ENCODE results near the gene FA2H.
"Not testable (repeated sequence)": the region's sequence is repeated elsewhere in the genome, so short reads cannot be mapped to it uniquely, and the experiment has no call there.

FA2H gene

DNA sequence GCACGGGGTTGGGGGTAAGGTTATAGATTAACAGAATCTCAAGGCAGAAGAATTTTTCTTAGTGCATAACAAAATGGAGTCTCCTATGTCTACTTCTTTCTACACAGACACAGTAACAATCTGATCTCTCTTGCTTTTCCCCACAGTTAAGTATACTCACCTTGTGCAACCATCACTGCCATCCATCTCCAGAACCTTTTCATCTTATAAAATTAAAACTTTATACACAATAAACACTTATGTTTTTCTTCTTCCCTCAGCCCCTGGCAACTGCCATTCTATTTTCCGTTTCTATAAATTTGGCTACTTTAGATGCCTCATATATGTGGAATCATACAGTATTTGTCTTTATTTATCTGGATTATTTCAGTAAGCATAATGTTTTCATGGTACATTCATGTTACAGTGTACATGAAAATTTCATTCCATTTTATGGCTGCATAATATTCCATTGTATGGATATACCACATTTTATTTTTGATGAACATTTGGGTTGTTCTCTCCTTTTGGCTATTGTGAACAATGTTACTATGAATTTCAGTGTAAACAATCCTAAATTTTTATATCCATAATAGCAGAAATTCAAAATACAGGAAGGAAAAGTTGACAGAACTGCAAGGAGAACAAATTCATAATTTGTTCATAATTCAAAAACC, 25.7 kb upstream of the FA2H start:
- no peaks in the 10 kb centered on the region for H3K4me1 ChIP-seq
- DNase-seq = no peak
- peaks cover 12% of the 10 kb centered on the region for H3K27me3 ChIP-seq
- no peaks in the 10 kb centered on the region for H3K36me3 ChIP-seq
- no peaks in the 10 kb centered on the region; the same call in 1 of the 2 replicates for H3K9me3 ChIP-seq
- no peak overlapping the region for H3K4me3 ChIP-seq (ENCODE audit: low read depth, low read length)
- TF ChIP-seq CTCF (IDR thresholded peaks at IDR 0.05; ENCODE audit: low read depth, low read length) = no peak

GRCh38 chr16:74797414-74797813, 22.8 kb upstream of the FA2H start:
- Histone ChIP-seq H3K36me3 (no peaks in the 10 kb centered on the region), H3K9me3 (no peaks in the 10 kb centered on the region; the same call in 1 of the 2 replicates), H3K4me1 (no peaks in the 10 kb centered on the region), H3K27me3 (peaks cover 17% of the 10 kb centered on the region), H3K4me3 (ENCODE audit: low read depth, low read length) (no peak overlapping the region)
- DNase-seq = no peak
- TF ChIP-seq CTCF (IDR thresholded peaks at IDR 0.05; ENCODE audit: low read depth, low read length) = no peak

DNA sequence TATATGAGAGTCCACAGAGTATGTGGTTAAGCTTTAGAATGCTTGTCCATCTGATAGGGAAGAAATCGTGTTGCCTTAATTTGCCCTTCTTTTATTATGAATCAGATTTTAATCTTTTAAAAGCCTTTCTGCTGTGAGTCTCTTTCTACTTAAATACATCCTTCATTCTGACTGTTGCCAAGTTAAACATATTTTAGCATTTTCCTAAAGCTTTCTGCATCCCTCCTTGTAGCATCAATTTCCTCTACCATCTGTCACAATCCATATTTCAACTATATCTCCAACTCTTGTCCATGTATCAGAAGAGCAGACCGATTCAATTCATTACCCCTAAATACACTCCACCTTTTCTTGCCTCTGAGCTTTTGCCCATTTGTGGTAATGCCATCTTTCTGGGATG, 20.5 kb upstream of the FA2H start:
- DNase-seq = no peak
- Histone ChIP-seq H3K4me1 (no peaks in the 10 kb centered on the region), H3K36me3 (no peaks in the 10 kb centered on the region), H3K4me3 (ENCODE audit: low read depth, low read length) (no peak overlapping the region), H3K27me3 (peaks cover 17% of the 10 kb centered on the region), H3K9me3 (no peaks in the 10 kb centered on the region)
- no peak for TF ChIP-seq CTCF (IDR thresholded peaks at IDR 0.05; ENCODE audit: low read depth, low read length)

DNA sequence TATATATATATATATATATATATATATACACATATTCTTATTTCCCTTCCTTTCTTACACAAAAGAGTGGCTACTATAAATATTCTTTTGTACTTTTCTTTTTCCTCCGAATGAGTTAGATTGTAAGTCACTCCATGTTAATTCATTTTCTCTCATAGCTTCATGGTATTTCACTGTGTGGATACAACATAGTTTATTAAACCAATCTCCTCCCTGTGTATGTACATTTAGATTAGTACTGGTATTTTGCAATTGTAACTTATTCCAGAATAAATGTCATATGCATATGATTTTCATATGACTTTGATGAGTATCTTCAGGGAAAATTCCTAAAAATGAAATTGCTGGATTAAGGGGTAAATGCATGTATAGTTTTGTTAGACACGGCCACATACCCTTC, 20.0 kb upstream of the FA2H start:
- Histone ChIP-seq H3K9me3 (no peaks in the 10 kb centered on the region), H3K27me3 (peaks cover 17% of the 10 kb centered on the region), H3K4me3 (ENCODE audit: low read depth, low read length) (no peak overlapping the region), H3K4me1 (no peaks in the 10 kb centered on the region), H3K36me3 (no peaks in the 10 kb centered on the region)
- DNase-seq = no peak
- no peak for TF ChIP-seq CTCF (IDR thresholded peaks at IDR 0.05; ENCODE audit: low read depth, low read length)

DNA sequence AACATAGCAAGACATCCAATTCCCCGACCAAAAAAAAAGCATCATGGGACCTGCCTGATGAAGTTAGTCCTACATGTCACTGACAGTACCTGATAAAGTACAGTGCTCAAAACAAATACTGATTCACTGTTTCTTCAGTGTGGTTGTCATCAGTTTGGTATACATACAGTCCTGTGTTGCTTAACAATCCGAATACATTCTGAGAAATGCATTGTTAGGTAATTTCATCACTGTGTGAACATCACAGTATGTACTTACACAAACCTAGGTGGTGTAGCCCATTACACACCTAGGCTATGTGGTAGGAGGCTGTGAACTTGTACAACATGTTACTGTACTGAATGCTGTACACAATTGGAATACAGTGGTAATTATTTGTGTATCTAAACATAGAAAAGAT, 19.0 kb upstream of the FA2H start:
- TF ChIP-seq CTCF (IDR thresholded peaks at IDR 0.05; ENCODE audit: low read depth, low read length) = no peak
- Histone ChIP-seq H3K9me3 (no peaks in the 10 kb centered on the region), H3K4me1 (no peaks in the 10 kb centered on the region), H3K4me3 (ENCODE audit: low read depth, low read length) (no peak overlapping the region), H3K27me3 (peaks cover 17% of the 10 kb centered on the region), H3K36me3 (no peaks in the 10 kb centered on the region)
- DNase-seq = no peak

DNA sequence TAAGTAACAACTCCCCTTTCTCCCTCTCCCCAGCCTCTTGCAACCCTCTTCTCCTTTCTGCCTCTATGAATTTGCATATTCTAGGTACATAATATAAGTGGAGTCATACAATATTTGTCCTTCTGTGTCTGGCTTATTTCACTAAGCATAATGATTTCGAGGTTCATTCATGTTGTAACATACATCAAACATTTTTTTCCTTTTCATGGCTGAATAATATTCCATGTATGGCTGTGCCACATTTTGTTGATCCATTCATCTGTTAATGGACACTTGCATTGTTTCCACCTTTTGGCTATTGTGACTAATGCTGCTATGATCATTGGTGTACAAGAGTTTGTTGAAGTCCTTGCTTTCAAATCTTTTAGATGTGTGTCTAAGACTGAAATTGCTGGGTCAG, 17.6 kb upstream of the FA2H start:
- H3K4me1 ChIP-seq = no peaks in the 10 kb centered on the region
- no peak overlapping the region for H3K4me3 ChIP-seq (ENCODE audit: low read depth, low read length)
- no peaks in the 10 kb centered on the region for H3K36me3 ChIP-seq
- H3K27me3 ChIP-seq = peaks cover 15% of the 10 kb centered on the region
- no peak for DNase-seq
- no peaks in the 10 kb centered on the region for H3K9me3 ChIP-seq
- no peak for TF ChIP-seq CTCF (IDR thresholded peaks at IDR 0.05; ENCODE audit: low read depth, low read length)

- not testable (repeated sequence) for H3K36me3 ChIP-seq; H3K4me1 ChIP-seq; H3K9me3 ChIP-seq; DNase-seq; H3K4me3 ChIP-seq (ENCODE audit: low read depth, low read length)
- H3K27me3 ChIP-seq = peaks cover 13% of the 10 kb centered on the region
Measured at GRCh38 chr16:74791749-74792148, 17.1 kb upstream of the FA2H start.

All from BE2C (cell line).